OCI-LY3 (cell line): ENCODE results near the gene OSBPL3.

Experiments used
- H2AFZ ChIP-seq: fragments of 200-600, 300-600 bp; shearing (Covaris generic); 2 replicates; pipeline ENCODE4 v1.6.0; 2014; ENCODE audit warnings: antibody characterized with exemption, low read depth, low read length
- H3K27ac ChIP-seq: fragments of 200-600, 300-600 bp; sonication (generic); 2 replicates; pipeline ENCODE4 v1.5.1; 2014; ENCODE audit warnings: mild to moderate bottlenecking, low read length, moderate library complexity, mixed read lengths
- H3K27me3 ChIP-seq: fragments of 200-600, 300-600 bp; sonication (generic); 2 replicates; pipeline ENCODE4 v1.6.1; 2014; ENCODE audit warnings: low read depth, low read length, mixed read lengths
- H3K36me3 ChIP-seq: fragments of 200-600, 300-600 bp; sonication (generic); replicated peaks from 2 replicates; pipeline ENCODE3; 2014; ENCODE audit warnings: low read depth, low read length, mixed read lengths
- H3K4me1 ChIP-seq: fragments of 300-600, 200-600 bp; sonication (generic); 2 replicates; pipeline ENCODE4 v1.6.1; 2014; ENCODE audit warnings: low read length, mixed read lengths
- H3K4me2 ChIP-seq: fragments of 200-600, 300-600 bp; sonication (generic); 2 replicates; pipeline ENCODE4 v1.6.1; 2014; ENCODE audit warnings: low read length, mixed read lengths
- H3K4me3 ChIP-seq: fragments of 300-600, 200-600 bp; sonication (generic); 2 replicates; pipeline ENCODE4 v1.5.1; 2014; ENCODE audit warnings: antibody characterized with exemption, mild to moderate bottlenecking, low read length, moderate library complexity
- H3K79me2 ChIP-seq: fragments of 300-600, 200-600 bp; shearing (Covaris generic); 2 replicates; pipeline ENCODE4 v1.6.1; 2014; ENCODE audit warnings: mild to moderate bottlenecking, low read length, mixed read lengths
- H3K9ac ChIP-seq: fragments of 300-600, 200-600 bp; shearing (Covaris generic); 2 replicates; pipeline ENCODE4 v1.6.0; 2014; ENCODE audit warnings: mild to moderate bottlenecking, low read length, moderate library complexity
- H3K9me3 ChIP-seq: fragments of 200-600, 300-600 bp; shearing (Covaris generic); 2 replicates; pipeline ENCODE4 v1.6.1; 2014; ENCODE audit warnings: low read length, mixed read lengths; ENCODE audit not compliant: insufficient read depth
- H4K20me1 ChIP-seq: fragments of 200-600, 300-600 bp; sonication (generic); 2 replicates; pipeline ENCODE4 v1.6.1; 2016; ENCODE audit warnings: low read length, mixed read lengths; ENCODE audit not compliant: insufficient read depth
- CTCF ChIP-seq: fragments of 200-600, 300-600 bp; sonication (generic); IDR thresholded peaks from 2 replicates; pipeline ENCODE4 v1.5.1; 2014; ENCODE audit warnings: antibody characterized with exemption, low read length, low read depth
- EZH2phosphoT487 ChIP-seq: fragments of 200-600 bp; shearing (Covaris generic); IDR thresholded peaks from 2 replicates; pipeline ENCODE4 v1.6.1; 2018; ENCODE audit warnings: antibody characterized with exemption, mixed run types, low read depth

OSBPL3 gene

GRCh38 chr7:24980534-24981170 lies 674 bp upstream of the OSBPL3 start:
- Histone ChIP-seq H3K27ac (peak overlapping the region; percentile 42; the same call in 1 of the 2 replicates), H2AFZ (peak overlapping the region; percentile 92), H3K27me3 (peaks cover 21% of the 10 kb centered on the region), H3K36me3 (no peaks in the 10 kb centered on the region), H3K4me3 (peak overlapping the region; percentile 97), H3K9me3 (no peaks in the 10 kb centered on the region), H4K20me1 (peaks cover 4% of the 10 kb centered on the region; the same call in 1 of the 2 replicates), H3K4me1 (peaks cover 20% of the 10 kb centered on the region), H3K4me2 (peak overlapping the region; percentile 88), H3K9ac (peak overlapping the region; percentile 83), H3K79me2 (peaks cover 14% of the 10 kb centered on the region)
- no peak for TF ChIP-seq CTCF
- no peak for TF ChIP-seq EZH2phosphoT487

GRCh38 chr7:24979470-24979862 lies 512 bp downstream of the OSBPL3 start:
- peaks cover 21% of the 10 kb centered on the region for H3K27me3 ChIP-seq
- H3K4me2 ChIP-seq: peak overlapping the region; percentile 77
- H4K20me1 ChIP-seq: peaks cover 4% of the 10 kb centered on the region; the same call in 1 of the 2 replicates
- H2AFZ ChIP-seq: 0 out of 2 replicates have a peak overlapping the region, but pooled peaks have one; percentile 16
- peak overlapping the region; percentile 81 for H3K9ac ChIP-seq
- H3K79me2 ChIP-seq: peaks cover 19% of the 10 kb centered on the region
- no peak for TF ChIP-seq EZH2phosphoT487
- TF ChIP-seq CTCF: peak; percentile 32
- peak overlapping the region; percentile 24; the same call in 1 of the 2 replicates for H3K27ac ChIP-seq
- H3K36me3 ChIP-seq: no peaks in the 10 kb centered on the region
- peak overlapping the region; percentile 97 for H3K4me3 ChIP-seq
- peaks cover 20% of the 10 kb centered on the region for H3K4me1 ChIP-seq
- no peaks in the 10 kb centered on the region for H3K9me3 ChIP-seq

- H3K36me3 ChIP-seq: no peaks in the 10 kb centered on the region
- H4K20me1 ChIP-seq: peaks cover 4% of the 10 kb centered on the region; the same call in 1 of the 2 replicates
- peak overlapping the region; percentile 97 for H3K4me3 ChIP-seq
- no peaks in the 10 kb centered on the region for H3K9me3 ChIP-seq
- no peak for TF ChIP-seq EZH2phosphoT487
- TF ChIP-seq CTCF: no peak
- peak overlapping the region; percentile 77 for H3K4me2 ChIP-seq
- no peak overlapping the region for H2AFZ ChIP-seq
- peak overlapping the region; percentile 81 for H3K9ac ChIP-seq
- H3K27ac ChIP-seq: no peak overlapping the region
- peaks cover 20% of the 10 kb centered on the region for H3K4me1 ChIP-seq
- H3K27me3 ChIP-seq: peaks cover 21% of the 10 kb centered on the region
- H3K79me2 ChIP-seq: peaks cover 22% of the 10 kb centered on the region
Measured at GRCh38 chr7:24978843-24979469, 1.0 kb downstream of the OSBPL3 start.

- H3K4me3 ChIP-seq: no peak overlapping the region
- no peaks in the 10 kb centered on the region for H3K36me3 ChIP-seq
- H4K20me1 ChIP-seq: peaks cover 4% of the 10 kb centered on the region; the same call in 1 of the 2 replicates
- peaks cover under 1% of the 10 kb centered on the region; the same call in 1 of the 2 replicates for H3K27me3 ChIP-seq
- H3K4me2 ChIP-seq: no peak overlapping the region
- no peak overlapping the region for H3K9ac ChIP-seq
- H3K9me3 ChIP-seq: no peaks in the 10 kb centered on the region
- H2AFZ ChIP-seq: no peak overlapping the region
- TF ChIP-seq CTCF: no peak
- TF ChIP-seq EZH2phosphoT487: no peak
- peaks cover 7% of the 10 kb centered on the region for H3K4me1 ChIP-seq
- peaks cover 22% of the 10 kb centered on the region for H3K79me2 ChIP-seq
- H3K27ac ChIP-seq: no peak overlapping the region
Measured at GRCh38 chr7:24975644-24976260, 4.2 kb downstream of the OSBPL3 start.
